ENCODE measurements around the gene STAB1. TPM values are rescaled to one million over a fixed set of nuclear protein-coding genes. Genes with fewer than 3 reads are reported as not detected.

Gene STAB1
- total RNA-seq, 1 donor from 2014 or later = 71.5 TPM

- DNase-seq (ENCODE audit: low spot score) (no peak), ATAC-seq (no peak)
Observed at GRCh38 chr3:52506266-52506966, 11.3 kb downstream of the STAB1 start.

DNA sequence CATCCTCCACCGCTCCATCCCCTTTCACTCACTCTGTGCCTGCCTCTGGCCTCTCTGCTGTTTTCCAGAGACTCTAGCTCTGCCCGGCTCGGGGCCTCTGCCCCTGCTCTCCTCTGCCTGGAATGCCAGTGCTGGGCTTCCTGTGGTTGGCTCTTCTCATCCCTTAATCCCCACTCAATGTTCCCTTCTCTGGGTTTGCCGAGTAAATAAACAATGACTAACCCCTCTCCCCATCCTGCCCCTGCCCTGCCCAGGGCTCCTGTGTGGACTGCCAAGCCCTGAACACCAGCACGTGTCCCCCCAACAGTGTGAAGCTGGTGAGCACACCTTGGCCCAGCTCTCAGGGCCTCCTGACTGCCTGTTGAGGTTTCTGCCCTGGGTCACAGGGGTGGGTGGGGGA lies 12.2 kb downstream of the STAB1 start:
- no peak for DNase-seq (ENCODE audit: low spot score)
- ATAC-seq = no peak

GRCh38 chr3:52509753-52510328 lies 14.7 kb downstream of the STAB1 start:
- DNase-seq (ENCODE audit: low spot score) (no peak), ATAC-seq (no peak)

GRCh38 chr3:52511509-52511908 lies 16.4 kb downstream of the STAB1 start:
- ATAC-seq (no peak), DNase-seq (ENCODE audit: low spot score) (no peak)

GRCh38 chr3:52512105-52512504 lies 17.0 kb downstream of the STAB1 start:
- DNase-seq (ENCODE audit: low spot score) = no peak
- no peak for ATAC-seq

GRCh38 chr3:52512727-52513126 lies 17.6 kb downstream of the STAB1 start:
- DNase-seq (ENCODE audit: low spot score) = no peak
- no peak for ATAC-seq

GRCh38 chr3:52513281-52513680 lies 18.1 kb downstream of the STAB1 start:
- ATAC-seq = no peak

DNA sequence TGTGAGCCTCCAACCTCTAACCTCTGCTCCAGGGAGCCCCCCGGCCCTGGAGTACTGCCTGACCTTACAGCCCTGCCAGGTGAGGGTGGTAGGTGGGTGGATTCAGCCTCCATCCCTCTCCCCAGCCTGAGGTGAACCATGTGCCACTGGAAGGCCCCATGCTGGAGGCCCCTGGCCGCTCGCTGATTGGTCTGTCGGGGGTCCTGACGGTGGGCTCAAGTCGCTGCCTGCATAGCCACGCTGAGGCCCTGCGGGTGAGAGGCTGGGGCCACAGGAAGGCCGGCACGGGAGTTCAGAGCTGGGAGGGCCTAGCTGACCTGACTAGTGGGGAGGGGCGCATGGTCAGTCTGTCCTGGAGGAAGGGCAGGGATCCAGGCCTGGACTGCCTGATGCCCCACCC lies 19.4 kb downstream of the STAB1 start:
- ATAC-seq = no peak
- no peak for DNase-seq (ENCODE audit: low spot score)

More at GRCh38 chr3:52513281-52513680, 18.1 kb downstream of the STAB1 start:
- DNase-seq (ENCODE audit: low spot score) = no peak

GRCh38 chr3:52515192-52515591 lies 20.1 kb downstream of the STAB1 start:
- no peak for ATAC-seq
- no peak for DNase-seq (ENCODE audit: low spot score)

DNA sequence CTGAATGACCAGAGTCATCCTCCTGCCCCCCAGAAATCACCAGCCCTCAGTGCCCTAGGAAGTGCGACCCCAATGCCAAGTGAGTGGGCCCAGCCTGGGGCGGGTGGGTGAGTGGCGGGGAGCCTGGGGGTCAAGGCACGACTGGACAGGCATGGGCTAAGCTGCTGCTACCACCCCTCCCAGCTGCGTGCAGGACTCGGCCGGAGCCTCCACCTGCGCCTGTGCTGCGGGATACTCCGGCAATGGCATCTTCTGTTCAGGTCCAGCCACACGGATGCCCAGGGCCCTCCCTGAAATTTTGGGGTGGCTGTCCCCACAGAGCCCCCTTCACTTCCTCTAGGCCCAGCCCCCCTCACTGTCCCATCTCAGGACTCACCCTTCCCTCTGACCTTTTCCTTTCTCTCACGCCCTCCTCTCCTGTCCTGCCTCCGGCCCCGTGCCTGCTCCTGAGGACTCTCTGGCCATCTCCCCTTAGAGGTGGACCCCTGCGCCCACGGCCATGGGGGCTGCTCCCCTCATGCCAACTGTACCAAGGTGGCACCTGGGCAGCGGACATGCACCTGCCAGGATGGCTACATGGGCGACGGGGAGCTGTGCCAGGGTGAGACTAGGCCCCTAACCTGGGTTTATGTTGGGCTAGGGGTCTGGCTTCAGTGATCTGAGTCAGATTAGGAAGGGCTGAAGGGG lies 21.5 kb downstream of the STAB1 start:
- DNase-seq (ENCODE audit: low spot score) (no peak), ATAC-seq (no peak)

DNA sequence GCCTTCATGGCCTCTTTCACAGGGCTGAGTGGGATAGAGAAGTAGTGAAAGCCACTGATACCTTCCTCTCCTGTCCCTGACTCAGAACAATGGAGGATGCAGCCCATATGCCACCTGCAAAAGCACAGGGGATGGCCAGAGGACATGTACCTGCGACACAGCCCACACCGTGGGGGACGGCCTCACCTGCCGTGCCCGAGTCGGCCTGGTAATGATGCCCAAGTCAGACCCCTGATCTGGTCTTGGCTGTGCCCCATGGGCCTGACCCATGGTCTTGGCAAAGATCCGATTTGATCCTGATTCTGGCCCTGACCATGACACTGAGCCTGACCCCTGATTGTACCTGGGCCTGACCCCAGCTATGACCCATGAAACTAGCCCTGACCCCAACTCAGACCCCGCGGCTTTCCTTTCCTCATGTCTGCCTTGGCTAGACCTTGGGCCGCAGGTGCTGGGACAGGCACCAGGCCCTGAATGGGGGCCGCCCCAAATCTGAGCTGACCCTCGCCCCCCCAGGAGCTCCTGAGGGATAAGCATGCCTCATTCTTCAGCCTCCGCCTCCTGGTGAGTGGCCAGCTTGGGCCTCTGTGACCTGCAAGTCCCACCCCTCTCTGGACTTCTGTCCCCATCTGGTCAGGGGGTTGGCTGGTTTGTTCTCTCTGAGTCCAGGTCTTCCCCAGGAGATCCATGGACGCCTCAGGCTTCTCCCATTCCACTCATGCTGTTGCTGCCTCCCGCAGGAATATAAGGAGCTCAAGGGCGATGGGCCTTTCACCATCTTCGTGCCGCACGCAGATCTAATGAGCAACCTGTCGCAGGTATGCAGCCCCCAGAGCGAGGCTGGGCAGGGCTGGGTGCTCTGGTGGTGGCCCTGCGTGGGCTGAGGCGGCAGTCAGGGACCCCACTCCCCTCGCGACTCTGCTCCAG lies 22.9 kb downstream of the STAB1 start:
- no peak for DNase-seq (ENCODE audit: low spot score)
- ATAC-seq = no peak

GRCh38 chr3:52518723-52519444 lies 23.7 kb downstream of the STAB1 start:
- no peak for DNase-seq (ENCODE audit: low spot score)
- ATAC-seq = no peak

DNA sequence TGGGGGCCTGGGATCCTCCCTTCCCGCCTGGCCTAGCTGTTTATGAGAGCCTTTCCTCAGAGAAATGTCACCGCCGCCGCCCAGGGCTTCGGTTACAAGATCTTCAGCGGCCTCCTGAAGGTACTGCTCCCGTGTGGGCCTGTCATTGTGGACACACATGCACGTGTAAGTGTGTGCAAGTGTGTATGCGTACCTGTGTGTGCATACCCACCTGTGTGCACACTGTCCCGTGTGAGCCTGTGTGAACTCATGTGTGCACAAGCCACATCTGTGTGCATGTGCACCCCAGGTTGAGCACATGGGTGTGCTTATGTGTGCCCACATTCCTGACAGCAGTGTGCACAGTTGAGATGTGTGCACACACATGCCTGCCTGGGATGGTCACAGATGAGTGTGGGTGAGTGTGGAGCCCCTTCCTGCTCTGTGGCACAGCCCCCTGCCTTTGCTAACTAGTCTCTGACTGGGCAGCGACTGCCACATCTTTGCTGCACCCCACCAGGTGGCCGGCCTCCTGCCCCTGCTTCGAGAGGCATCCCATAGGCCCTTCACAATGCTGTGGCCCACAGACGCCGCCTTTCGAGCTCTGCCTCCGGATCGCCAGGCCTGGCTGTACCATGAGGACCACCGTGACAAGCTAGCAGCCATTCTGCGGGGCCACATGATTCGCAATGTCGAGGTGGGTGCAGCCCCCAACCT lies 24.5 kb downstream of the STAB1 start:
- ATAC-seq (no peak), DNase-seq (ENCODE audit: low spot score) (no peak)

DNA sequence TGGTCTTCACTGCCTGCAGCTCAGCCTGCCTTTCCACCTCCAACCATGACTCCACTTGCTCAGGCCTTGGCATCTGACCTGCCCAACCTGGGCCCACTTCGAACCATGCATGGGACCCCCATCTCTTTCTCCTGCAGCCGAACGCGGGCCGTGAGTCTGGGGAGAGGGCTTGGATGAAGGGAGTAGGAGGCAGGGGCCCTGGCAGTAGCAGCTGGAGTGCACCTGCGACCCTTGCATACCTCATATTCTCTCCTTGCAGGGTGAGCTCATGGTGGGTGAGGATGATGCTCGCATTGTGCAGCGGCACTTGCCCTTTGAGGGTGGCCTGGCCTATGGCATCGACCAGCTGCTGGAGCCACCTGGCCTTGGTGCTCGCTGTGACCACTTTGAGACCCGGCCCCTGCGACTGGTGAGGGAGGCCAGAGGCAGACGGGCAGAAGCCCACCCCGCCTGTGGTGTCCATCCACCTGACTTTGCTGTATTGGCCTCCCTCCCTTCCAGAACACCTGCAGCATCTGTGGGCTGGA lies 25.1 kb downstream of the STAB1 start:
- no peak for DNase-seq (ENCODE audit: low spot score)
- no peak for ATAC-seq

DNA sequence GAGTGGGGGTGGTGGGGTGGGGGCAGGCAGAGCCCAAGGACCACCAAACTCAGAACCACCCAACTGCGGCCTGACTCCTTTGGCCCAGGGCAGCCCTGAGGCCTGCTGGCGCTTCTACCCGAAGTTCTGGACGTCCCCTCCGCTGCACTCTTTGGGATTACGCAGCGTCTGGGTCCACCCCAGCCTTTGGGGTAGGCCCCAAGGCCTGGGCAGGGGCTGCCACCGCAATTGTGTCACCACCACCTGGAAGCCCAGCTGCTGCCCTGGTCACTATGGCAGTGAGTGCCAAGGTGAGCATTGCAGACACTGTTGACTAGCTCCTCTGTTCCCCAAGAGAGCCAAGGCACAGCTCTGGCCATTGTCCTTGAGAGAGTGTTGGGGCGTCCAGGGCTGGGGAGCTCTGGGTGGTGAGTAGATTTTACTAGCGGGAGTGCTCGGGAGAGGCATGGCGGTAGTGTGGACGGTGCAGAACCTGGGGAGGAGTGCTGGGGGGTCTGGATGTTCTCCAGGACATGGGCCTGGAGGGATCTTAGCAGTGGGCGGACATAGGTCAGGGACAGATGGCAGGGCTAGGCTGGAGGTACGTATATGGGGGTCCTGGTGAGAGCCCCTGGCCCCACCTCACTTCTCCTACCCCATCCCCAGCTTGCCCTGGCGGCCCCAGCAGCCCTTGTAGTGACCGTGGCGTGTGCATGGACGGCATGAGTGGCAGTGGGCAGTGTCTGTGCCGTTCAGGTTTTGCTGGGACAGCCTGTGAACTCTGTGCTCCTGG lies 25.8 kb downstream of the STAB1 start:
- ATAC-seq (no peak), DNase-seq (ENCODE audit: low spot score) (no peak)

DNA sequence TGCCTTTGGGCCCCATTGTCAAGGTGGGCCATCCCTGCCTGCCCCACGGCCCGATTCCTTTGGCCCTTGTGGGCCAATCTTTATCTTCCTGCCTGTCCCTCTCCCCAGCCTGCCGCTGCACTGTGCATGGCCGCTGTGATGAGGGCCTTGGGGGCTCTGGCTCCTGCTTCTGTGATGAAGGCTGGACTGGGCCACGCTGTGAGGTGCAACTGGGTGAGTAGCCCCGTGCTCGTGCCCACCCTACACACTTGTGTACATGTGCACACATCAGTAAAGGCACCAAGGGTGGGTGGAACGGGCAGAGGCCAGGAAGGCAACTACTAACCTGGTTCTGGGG lies 26.3 kb downstream of the STAB1 start:
- no peak for ATAC-seq
- no peak for DNase-seq (ENCODE audit: low spot score)

DNA sequence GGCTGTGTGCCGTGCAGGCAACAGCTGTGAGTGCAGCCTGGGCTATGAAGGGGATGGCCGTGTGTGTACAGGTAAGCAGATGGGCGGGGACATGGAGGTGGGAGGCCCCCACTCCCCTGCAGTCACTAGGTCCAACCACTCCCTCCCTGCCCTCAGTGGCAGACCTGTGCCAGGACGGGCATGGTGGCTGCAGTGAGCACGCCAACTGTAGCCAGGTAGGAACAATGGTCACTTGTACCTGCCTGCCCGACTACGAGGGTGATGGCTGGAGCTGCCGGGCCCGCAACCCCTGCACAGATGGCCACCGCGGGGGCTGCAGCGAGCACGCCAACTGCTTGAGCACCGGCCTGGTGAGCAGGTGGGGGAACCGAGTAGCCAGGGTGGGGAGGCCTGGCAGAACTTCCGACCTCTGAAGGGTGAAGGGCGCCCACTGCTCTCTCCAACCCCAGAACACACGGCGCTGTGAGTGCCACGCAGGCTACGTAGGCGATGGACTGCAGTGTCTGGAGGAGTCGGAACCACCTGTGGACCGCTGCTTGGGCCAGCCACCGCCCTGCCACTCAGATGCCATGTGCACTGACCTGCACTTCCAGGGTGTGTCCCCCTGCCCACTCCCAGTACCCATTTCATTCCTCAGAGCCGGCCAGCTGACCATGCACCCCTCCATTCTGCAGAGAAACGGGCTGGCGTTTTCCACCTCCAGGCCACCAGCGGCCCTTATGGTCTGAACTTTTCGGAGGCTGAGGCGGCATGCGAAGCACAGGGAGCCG lies 26.9 kb downstream of the STAB1 start:
- no peak for DNase-seq (ENCODE audit: low spot score)
- ATAC-seq = no peak

- DNase-seq (ENCODE audit: low spot score) = no peak
Observed at GRCh38 chr3:52522651-52523251, 27.6 kb downstream of the STAB1 start.

More at GRCh38 chr3:52522651-52523251, 27.6 kb downstream of the STAB1 start:
- ATAC-seq = no peak

All from left lobe of liver (tissue), 2 donors.